ENCODE data around the gene TFB2M. TPM values are rescaled to one million over a fixed set of nuclear protein-coding genes. Genes with fewer than 3 reads are reported as not detected.

TFB2M gene
- polyA plus RNA-seq, 1 donor (not counting 4 experiments of a cell fraction or from before 2014, with no cell fraction given): 28.6 TPM

DNA sequence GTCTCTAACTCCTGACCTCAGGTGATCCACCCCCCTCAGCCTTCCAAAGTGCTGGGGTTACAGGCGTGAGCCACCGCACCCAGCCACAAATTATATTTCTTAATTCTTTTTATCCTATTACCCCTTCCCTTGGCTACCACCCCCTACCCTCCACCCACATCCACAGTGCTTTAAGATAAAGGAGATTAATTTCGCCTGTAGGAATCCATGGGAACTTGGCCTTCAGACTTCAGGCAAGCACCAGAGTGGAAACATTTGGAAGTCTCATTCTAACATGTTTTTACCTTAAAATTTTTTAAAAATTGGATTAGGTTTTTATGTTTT lies 10.6 kb upstream of the TFB2M start:
- TF ChIP-seq EZH2 (IDR thresholded peaks at IDR 0.05; ENCODE audit: low read length): no peak
- TF ChIP-seq, protein P1, sequence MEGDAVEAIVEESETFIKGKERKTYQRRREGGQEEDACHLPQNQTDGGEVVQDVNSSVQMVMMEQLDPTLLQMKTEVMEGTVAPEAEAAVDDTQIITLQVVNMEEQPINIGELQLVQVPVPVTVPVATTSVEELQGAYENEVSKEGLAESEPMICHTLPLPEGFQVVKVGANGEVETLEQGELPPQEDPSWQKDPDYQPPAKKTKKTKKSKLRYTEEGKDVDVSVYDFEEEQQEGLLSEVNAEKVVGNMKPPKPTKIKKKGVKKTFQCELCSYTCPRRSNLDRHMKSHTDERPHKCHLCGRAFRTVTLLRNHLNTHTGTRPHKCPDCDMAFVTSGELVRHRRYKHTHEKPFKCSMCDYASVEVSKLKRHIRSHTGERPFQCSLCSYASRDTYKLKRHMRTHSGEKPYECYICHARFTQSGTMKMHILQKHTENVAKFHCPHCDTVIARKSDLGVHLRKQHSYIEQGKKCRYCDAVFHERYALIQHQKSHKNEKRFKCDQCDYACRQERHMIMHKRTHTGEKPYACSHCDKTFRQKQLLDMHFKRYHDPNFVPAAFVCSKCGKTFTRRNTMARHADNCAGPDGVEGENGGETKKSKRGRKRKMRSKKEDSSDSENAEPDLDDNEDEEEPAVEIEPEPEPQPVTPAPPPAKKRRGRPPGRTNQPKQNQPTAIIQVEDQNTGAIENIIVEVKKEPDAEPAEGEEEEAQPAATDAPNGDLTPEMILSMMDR (optimal IDR thresholded peaks at IDR 0.05 in 1 of 3, IDR thresholded peaks at IDR 0.05 in 1 of 3, conservative IDR thresholded peaks at IDR 0.05 in 1 of 3; ENCODE audit: extremely low read depth in 1 of 3, insufficient read depth in 2 of 3, low read length in 3 of 3): no peak
- dilution Hi-C loops (cut with MboI; ENCODE audit: extremely low pct_ligation_motif_present, low sequenced_read_pairs): no loop called here
- Histone ChIP-seq H3K9me3 (ENCODE audit: control insufficient read depth, low read depth, low read length) (no peaks in the 10 kb centered on the region), H3K36me3 (ENCODE audit: control insufficient read depth in 2 of 2, extremely low read depth in 1 of 2, insufficient read depth in 2 of 2, low read length in 2 of 2) (no peaks in the 10 kb centered on the region), H4K20me1 (ENCODE audit: control insufficient read depth, extremely low read depth, insufficient read depth, low read length) (no peaks in the 10 kb centered on the region), H3K79me2 (ENCODE audit: control insufficient read depth, insufficient read depth, low read length) (peaks cover 14% of the 10 kb centered on the region), H3K4me2 (ENCODE audit: control insufficient read depth, extremely low read depth, insufficient read depth, low read depth, low read length) (no peak overlapping the region), H2AFZ (ENCODE audit: control insufficient read depth, low read length) (no peak overlapping the region), H3K9me1 (ENCODE audit: control insufficient read depth, extremely low read depth, insufficient read depth, low read length) (no peaks in the 10 kb centered on the region), H3K27ac (ENCODE audit: control insufficient read depth, insufficient read depth, low read length) (no peak overlapping the region), H3K4me1 (ENCODE audit: control insufficient read depth, extremely low read depth, insufficient read depth, low read length) (no peaks in the 10 kb centered on the region), H3K9ac (ENCODE audit: control insufficient read depth, extremely low read depth, insufficient read depth, low read length) (no peak overlapping the region), H3K27me3 (ENCODE audit: control insufficient read depth, extremely low read depth, insufficient read depth, low read length) (no peaks in the 10 kb centered on the region), H3K4me3 (ENCODE audit: control insufficient read depth in 2 of 3, extremely low read depth in 1 of 3, insufficient read depth in 2 of 3, low read depth in 1 of 3, low read length in 3 of 3) (no peak overlapping the region)
- DNase-seq (ENCODE audit: low read depth, low spot score) (no peak), FAIRE-seq (no peak)

DNA sequence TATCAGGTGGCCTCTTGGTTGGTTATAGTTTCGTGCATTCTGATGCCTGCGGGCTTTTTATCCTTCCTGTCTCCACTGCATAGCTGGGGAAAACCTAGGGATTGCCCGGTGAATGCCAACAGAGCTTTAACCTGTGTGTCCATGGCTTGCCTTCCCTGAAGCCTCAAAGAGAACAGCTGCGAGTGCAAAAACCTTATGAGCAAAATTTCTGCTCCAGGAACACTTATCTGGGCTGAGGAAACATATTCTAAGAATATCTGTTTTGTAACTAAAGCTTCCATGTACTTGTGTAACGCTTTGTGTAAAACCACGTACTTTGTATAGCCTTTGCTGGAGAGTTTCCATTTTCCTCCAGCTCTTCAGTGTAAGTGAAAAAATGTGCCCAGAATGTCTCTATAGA lies 7.4 kb upstream of the TFB2M start:
- Histone ChIP-seq H3K9ac (ENCODE audit: control insufficient read depth, extremely low read depth, insufficient read depth, low read length) (no peak overlapping the region), H3K9me3 (ENCODE audit: control insufficient read depth, low read depth, low read length) (no peaks in the 10 kb centered on the region), H3K27me3 (ENCODE audit: control insufficient read depth, extremely low read depth, insufficient read depth, low read length) (no peaks in the 10 kb centered on the region), H3K9me1 (ENCODE audit: control insufficient read depth, extremely low read depth, insufficient read depth, low read length) (no peaks in the 10 kb centered on the region), H3K36me3 (ENCODE audit: control insufficient read depth in 2 of 2, extremely low read depth in 1 of 2, insufficient read depth in 2 of 2, low read length in 2 of 2) (no peaks in the 10 kb centered on the region), H3K79me2 (ENCODE audit: control insufficient read depth, insufficient read depth, low read length) (peaks cover 40% of the 10 kb centered on the region), H4K20me1 (ENCODE audit: control insufficient read depth, extremely low read depth, insufficient read depth, low read length) (no peaks in the 10 kb centered on the region), H3K4me2 (ENCODE audit: control insufficient read depth, extremely low read depth, insufficient read depth, low read depth, low read length) (no peak overlapping the region), H3K4me3 (ENCODE audit: control insufficient read depth in 2 of 3, extremely low read depth in 1 of 3, insufficient read depth in 2 of 3, low read depth in 1 of 3, low read length in 3 of 3) (no peak overlapping the region), H2AFZ (ENCODE audit: control insufficient read depth, low read length) (no peak overlapping the region), H3K27ac (ENCODE audit: control insufficient read depth, insufficient read depth, low read length) (no peak overlapping the region), H3K4me1 (ENCODE audit: control insufficient read depth, extremely low read depth, insufficient read depth, low read length) (peaks cover 4% of the 10 kb centered on the region)
- TF ChIP-seq, protein P1 (optimal IDR thresholded peaks at IDR 0.05 in 1 of 3, IDR thresholded peaks at IDR 0.05 in 1 of 3, conservative IDR thresholded peaks at IDR 0.05 in 1 of 3; ENCODE audit: extremely low read depth in 1 of 3, insufficient read depth in 2 of 3, low read length in 3 of 3): no peak
- DNase-seq (ENCODE audit: low read depth, low spot score) (no peak), FAIRE-seq (no peak)
- dilution Hi-C loops (cut with MboI; ENCODE audit: extremely low pct_ligation_motif_present, low sequenced_read_pairs): no loop called here
